GM12873 (cell line): ENCODE measurements around the gene INPP5A.

ENCODE experiments used
- CTCF ChIP-seq: IDR thresholded peaks from 2 replicates; pipeline ENCODE4 v1.5.1; 2012; ENCODE audit warnings: low read depth, mild to moderate bottlenecking, moderate library complexity, low read length, control low read depth; ENCODE audit not compliant: insufficient read depth; ENCODE audit errors: missing control alignments

INPP5A gene

GRCh38 chr10:132675031-132675740, 137.6 kb downstream of the INPP5A start:
- no peak for TF ChIP-seq CTCF

- TF ChIP-seq CTCF, result no peak
Observed at GRCh38 chr10:132676193-132676891, 138.8 kb downstream of the INPP5A start.

GRCh38 chr10:132677096-132677472, 139.5 kb downstream of the INPP5A start:
- TF ChIP-seq CTCF, result no peak

- no peak for TF ChIP-seq CTCF
Observed at GRCh38 chr10:132677473-132678227, 140.1 kb downstream of the INPP5A start.

- TF ChIP-seq CTCF, result no peak
Observed at GRCh38 chr10:132678436-132679216, 141.0 kb downstream of the INPP5A start.

GRCh38 chr10:132679217-132679595, 141.6 kb downstream of the INPP5A start:
- TF ChIP-seq CTCF, result no peak
